GM12864 (cell line): ENCODE measurements around the gene BMAL2.

Experiments used
- DNase-seq: peaks from one replicate; pipeline ENCODE4 v3.0.0-alpha.2; 2011; ENCODE audit warnings: low read depth
- H3K4me3 ChIP-seq: 2 replicates; pipeline ENCODE4 v1.5.1; 2011; ENCODE audit warnings: mild to moderate bottlenecking, low read depth, low read length, control low read depth
- TF ChIP-seq, protein P1 (sequence below): IDR thresholded peaks from 2 replicates; pipeline ENCODE4 v1.5.1; 2011; ENCODE audit warnings: low read depth, mild to moderate bottlenecking, moderate library complexity, low read length, control low read depth, inconsistent platforms; ENCODE audit errors: missing control alignments

BMAL2 gene

DNA sequence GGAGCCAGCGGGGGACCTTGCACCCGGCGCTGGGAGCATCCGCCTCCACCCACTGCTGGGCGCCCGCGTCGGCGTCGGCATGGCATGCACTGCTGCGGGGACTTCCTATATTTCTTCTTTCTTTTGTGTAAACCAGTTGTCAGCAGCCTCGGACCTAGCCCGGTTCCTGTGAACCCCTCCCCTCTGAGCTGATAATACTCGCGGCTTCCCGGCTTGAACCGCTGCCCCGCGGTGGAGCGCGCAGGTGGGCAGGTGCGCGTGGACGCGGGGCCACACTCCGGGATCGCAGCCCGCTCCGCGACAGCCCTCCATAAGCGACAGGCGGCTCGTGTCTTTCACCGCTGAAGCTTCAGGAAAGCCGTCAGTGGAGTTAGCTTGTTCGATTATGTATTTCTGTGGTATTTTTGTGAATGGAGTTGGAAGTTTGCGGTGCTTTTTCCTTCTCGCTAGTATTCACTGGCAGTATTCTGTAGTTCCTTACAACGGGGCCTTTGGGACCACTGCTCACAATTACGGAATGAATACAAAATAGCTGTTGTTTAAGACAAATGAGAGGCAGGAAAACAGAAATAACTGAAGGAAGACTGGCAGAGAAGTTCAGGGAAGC lies 870 bp downstream of the BMAL2 start:
- peak overlapping the region; percentile 76 for H3K4me3 ChIP-seq
- TF ChIP-seq, protein P1, sequence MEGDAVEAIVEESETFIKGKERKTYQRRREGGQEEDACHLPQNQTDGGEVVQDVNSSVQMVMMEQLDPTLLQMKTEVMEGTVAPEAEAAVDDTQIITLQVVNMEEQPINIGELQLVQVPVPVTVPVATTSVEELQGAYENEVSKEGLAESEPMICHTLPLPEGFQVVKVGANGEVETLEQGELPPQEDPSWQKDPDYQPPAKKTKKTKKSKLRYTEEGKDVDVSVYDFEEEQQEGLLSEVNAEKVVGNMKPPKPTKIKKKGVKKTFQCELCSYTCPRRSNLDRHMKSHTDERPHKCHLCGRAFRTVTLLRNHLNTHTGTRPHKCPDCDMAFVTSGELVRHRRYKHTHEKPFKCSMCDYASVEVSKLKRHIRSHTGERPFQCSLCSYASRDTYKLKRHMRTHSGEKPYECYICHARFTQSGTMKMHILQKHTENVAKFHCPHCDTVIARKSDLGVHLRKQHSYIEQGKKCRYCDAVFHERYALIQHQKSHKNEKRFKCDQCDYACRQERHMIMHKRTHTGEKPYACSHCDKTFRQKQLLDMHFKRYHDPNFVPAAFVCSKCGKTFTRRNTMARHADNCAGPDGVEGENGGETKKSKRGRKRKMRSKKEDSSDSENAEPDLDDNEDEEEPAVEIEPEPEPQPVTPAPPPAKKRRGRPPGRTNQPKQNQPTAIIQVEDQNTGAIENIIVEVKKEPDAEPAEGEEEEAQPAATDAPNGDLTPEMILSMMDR: no peak
- no peak for DNase-seq

DNA sequence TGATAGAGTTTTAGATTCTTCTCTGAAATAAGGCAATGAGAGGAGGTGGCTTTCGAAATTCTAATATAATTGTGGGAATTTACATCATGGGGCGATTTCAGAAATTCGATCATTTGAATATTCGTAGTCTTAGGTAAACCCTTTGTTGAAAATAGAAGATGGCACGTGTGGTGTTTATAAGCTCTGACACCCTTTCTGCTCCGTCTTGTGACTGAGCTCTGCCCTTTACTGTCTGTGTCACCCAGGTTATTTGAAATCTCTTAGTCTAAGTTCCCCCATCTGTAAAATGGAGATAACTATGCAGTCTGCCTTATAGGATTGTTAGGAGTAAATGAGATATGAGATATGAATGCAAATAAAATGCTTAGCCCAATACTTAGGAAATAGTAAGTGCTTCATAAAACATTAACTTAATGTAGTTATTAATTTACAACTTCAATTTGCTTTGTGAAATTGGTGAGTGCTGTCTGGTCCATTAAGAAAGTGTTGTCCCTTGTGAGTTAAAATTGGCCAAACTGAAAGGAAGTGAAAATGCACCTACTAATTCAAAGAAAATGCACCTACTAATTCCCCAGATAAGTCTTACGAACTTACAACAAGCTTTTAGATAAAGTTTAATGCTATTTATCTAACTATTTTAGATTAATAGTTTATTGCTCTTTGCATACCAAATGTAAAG lies 1.5 kb downstream of the BMAL2 start:
- no peak for DNase-seq
- TF ChIP-seq, protein P1: no peak
- H3K4me3 ChIP-seq: peak overlapping the region; percentile 76

DNA sequence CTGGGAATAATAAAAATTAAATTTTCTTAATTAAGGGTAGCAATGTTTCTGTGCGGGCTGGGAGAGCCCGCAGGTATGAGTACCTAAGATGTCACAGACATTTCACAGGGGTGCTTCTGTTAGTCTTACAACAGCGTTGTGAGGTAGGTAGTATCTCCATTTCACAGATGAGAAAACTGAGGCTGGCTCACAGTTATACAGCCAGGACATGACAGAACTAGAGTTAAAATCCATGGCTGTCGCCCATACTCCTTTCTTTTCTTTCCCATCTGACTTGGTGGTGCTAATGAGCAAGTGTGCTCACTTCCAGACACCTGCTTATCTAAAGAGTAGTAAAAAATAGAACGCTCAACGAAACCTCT lies 2.1 kb downstream of the BMAL2 start:
- no peak for DNase-seq
- peak overlapping the region; percentile 76; the same call in 1 of the 2 replicates for H3K4me3 ChIP-seq
- TF ChIP-seq, protein P1: no peak

DNA sequence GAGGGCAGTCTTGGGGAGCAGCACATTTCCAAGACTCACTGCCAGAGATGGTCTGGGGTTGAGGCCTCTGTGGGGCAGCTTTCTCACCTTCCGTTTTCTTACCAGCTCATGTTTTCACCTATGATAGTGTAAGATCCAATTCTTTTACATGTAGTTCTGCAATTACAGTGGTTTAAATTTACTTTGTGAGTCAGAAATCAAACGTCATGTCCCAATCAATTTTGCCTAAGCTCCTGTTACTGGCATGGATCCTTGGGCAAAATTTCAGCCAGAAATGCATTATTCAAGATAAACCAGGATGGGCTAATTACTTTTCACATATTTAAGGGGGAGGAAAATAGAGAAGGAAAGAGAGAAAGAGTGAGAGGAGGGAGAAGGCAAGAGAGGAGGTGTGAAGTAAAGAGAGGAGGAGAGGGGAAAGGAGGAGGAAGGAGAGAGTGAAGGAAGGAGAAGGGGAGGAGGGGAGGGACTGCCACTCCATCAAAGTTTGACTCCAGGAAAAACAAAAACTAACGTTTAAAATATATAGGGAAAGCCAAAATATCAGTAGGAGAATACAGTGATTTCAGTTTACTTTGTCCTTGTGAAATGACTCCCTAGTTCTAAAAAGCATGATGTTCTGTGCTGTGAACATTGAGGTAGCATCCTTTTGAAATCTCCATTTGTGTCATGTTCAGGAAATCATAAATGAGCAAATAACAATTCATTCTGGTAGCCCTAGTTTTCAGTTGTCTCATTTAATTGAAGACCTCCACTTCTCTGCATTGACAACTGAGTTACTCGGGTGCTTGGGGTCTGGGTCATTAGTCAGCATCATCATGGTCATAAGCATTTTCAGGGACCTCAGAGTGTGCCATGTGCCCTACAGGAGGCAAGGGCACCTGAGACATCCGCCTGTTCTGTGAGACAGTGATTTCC lies 3.0 kb downstream of the BMAL2 start:
- TF ChIP-seq, protein P1: no peak
- H3K4me3 ChIP-seq: no peak overlapping the region; the same call in 1 of the 2 replicates
- DNase-seq: no peak

DNA sequence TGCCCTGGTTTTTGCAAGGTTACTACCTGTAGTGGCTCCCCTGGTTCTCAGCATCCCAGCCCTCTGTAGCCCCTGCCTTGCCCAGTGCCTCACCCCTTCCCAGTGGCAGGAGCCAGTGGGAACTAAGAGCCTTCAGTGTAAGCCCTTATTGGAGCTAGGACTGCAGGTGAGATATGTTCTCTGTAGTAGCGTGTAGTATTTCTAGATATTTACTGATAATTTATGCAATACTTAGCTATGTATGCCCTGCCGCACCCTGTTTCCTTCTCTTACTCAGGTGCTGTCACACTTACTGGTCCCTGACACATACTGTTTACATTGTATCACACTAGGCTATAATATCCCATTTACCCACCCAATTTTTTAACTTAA lies 3.6 kb downstream of the BMAL2 start:
- no peak for DNase-seq
- no peak overlapping the region for H3K4me3 ChIP-seq
- TF ChIP-seq, protein P1: no peak

DNA sequence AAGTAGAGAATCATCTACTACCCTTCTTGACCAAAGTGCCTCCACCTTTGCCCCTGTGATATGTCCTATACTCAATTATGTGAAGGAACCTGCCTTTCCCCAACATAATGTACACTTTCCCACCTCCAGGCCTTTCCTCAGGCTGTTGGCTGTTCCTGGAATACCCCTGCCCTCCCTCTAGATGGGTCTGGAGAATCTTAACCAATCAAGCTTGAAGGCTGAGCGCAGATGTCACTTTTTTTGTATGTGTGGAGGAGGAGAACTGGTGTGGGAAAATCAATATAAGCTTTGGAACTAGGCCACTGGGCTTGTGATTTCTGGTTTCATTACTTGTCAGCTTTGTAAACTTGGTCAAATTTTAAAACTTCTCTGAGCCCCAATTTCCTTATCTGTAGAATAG lies 4.7 kb downstream of the BMAL2 start:
- no peak for DNase-seq
- H3K4me3 ChIP-seq: no peak overlapping the region
- TF ChIP-seq, protein P1: no peak
